ENCODE data around the gene PDCD10. TPM values are rescaled to one million over a fixed set of nuclear protein-coding genes. Genes with fewer than 3 reads are reported as not detected.

PDCD10 gene
- polyA plus RNA-seq, 3 donors: 31.7 to 61.8 (median 61.5) TPM

GRCh38 chr3:167649746-167650145 lies 84.9 kb downstream of the PDCD10 start:
- no peak for TF ChIP-seq CTCF (IDR thresholded peaks at IDR 0.05)
- Histone ChIP-seq H2AFZ (ENCODE audit: insufficient read depth, low read depth, low read length, poor library complexity, severe bottlenecking) (peak overlapping the region; percentile 52), H3K27ac (ENCODE audit: low read depth in 1 of 2, low read length in 2 of 2) (peak overlapping the region in 1 of 2 donors; percentile 61), H3K4me2 (replicated peaks; ENCODE audit: extremely low read depth, low read length, poor library complexity, severe bottlenecking) (peak overlapping the region; percentile 73), H3K9ac (ENCODE audit: insufficient read depth, low read length, poor library complexity, severe bottlenecking) (no peak overlapping the region), H3K79me2 (ENCODE audit: insufficient read depth, low read length) (peaks cover 17% of the 10 kb centered on the region), H3K4me1 (ENCODE audit: control insufficient read depth in 1 of 2, insufficient read depth in 2 of 2, low read length in 2 of 2) (peaks cover 32 to 41% of the 10 kb centered on the region in 2 donors), H3K36me3 (replicated peaks in 1 of 2; ENCODE audit: control insufficient read depth in 1 of 2, insufficient read depth in 2 of 2, low read length in 2 of 2) (peaks cover 0 to 3% of the 10 kb centered on the region in 2 donors), H3K27me3 (ENCODE audit: control insufficient read depth in 2 of 2, insufficient read depth in 2 of 2, low read length in 2 of 2) (no peaks in the 10 kb centered on the region), H3K9me3 (replicated peaks in 1 of 2; ENCODE audit: control insufficient read depth in 1 of 2, insufficient read depth in 1 of 2, low read length in 2 of 2) (peaks cover 0 to 3% of the 10 kb centered on the region in 2 donors), H3K4me3 (replicated peaks in 1 of 3; ENCODE audit: low read depth in 2 of 3, low read length in 3 of 3) (no peak overlapping the region), H4K20me1 (ENCODE audit: insufficient read depth, low read length) (no peaks in the 10 kb centered on the region)
- Mint-ChIP-seq H3K36me3 (peaks cover 10 to 13% of the 10 kb centered on the region in 2 donors), H3K4me1 (peaks cover 42% of the 10 kb centered on the region), H3K27ac (peak overlapping the region in 2 of 7 donors; percentile 23 to 63), H3K27me3 (ENCODE audit: low read depth in 3 of 3) (no peaks in the 10 kb centered on the region), H3K4me3 (no peak overlapping the region), H3K9me3 (peaks cover 5 to 14% (median 12%) of the 10 kb centered on the region in 7 donors)
- intact Hi-C loops (cut with micrococcal nuclease): no loop called here
- 80% methylated on average over 1 of the region's 1 CpG for WGBS (ENCODE audit: insufficient coverage)
- no peak for DNase-seq

GRCh38 chr3:167644611-167645010 lies 90.1 kb downstream of the PDCD10 start:
- Histone ChIP-seq H3K27me3 (ENCODE audit: control insufficient read depth in 2 of 2, insufficient read depth in 2 of 2, low read length in 2 of 2) (no peaks in the 10 kb centered on the region), H3K4me2 (replicated peaks; ENCODE audit: extremely low read depth, low read length, poor library complexity, severe bottlenecking) (no peak overlapping the region), H3K36me3 (replicated peaks in 1 of 2; ENCODE audit: control insufficient read depth in 1 of 2, insufficient read depth in 2 of 2, low read length in 2 of 2) (peaks cover 0 to 3% of the 10 kb centered on the region in 2 donors), H3K9ac (ENCODE audit: insufficient read depth, low read length, poor library complexity, severe bottlenecking) (no peak overlapping the region), H3K9me3 (replicated peaks in 1 of 2; ENCODE audit: control insufficient read depth in 1 of 2, insufficient read depth in 1 of 2, low read length in 2 of 2) (peaks cover 0 to 3% of the 10 kb centered on the region in 2 donors), H3K4me3 (replicated peaks in 1 of 3; ENCODE audit: low read depth in 2 of 3, low read length in 3 of 3) (no peak overlapping the region), H3K27ac (ENCODE audit: low read depth in 1 of 2, low read length in 2 of 2) (no peak overlapping the region), H3K79me2 (ENCODE audit: insufficient read depth, low read length) (no peaks in the 10 kb centered on the region), H2AFZ (ENCODE audit: insufficient read depth, low read depth, low read length, poor library complexity, severe bottlenecking) (no peak overlapping the region), H4K20me1 (ENCODE audit: insufficient read depth, low read length) (no peaks in the 10 kb centered on the region), H3K4me1 (ENCODE audit: control insufficient read depth in 1 of 2, insufficient read depth in 2 of 2, low read length in 2 of 2) (peaks cover under 1% of the 10 kb centered on the region in 2 donors)
- no CpG with 5 or more reads among the region's 1 CpG for whole genome bisulfite sequencing (ENCODE audit: insufficient coverage)
- TF ChIP-seq CTCF (IDR thresholded peaks at IDR 0.05): no peak
- H3K4me1 Mint-ChIP-seq: no peaks in the 10 kb centered on the region
- no peaks in the 10 kb centered on the region for H3K27me3 Mint-ChIP-seq (ENCODE audit: low read depth in 3 of 3)
- intact Hi-C loops (cut with micrococcal nuclease): no loop called here
- peaks cover 17 to 21% of the 10 kb centered on the region in 2 donors for H3K36me3 Mint-ChIP-seq
- no peak overlapping the region for H3K27ac Mint-ChIP-seq
- no peak for DNase-seq
- H3K9me3 Mint-ChIP-seq: peaks cover 9 to 19% (median 12%) of the 10 kb centered on the region in 7 donors
- no peak overlapping the region for H3K4me3 Mint-ChIP-seq

Small RNAs within 50 kb of the gene (small RNA-seq; reads per million reads assigned to genes)
- gene HMGN1P8 (ENCODE audit: insufficient read length, low read depth): not detected

Other genes starting within 250 kb of the PDCD10 start
- gene WDR49, start 81.0 kb downstream of the PDCD10 start, polyA plus RNA-seq: 1 to 10 TPM; 1.1 to 5.0 (median 4.2) TPM
- 1 to 10 TPM in 1 of 3 donors, under 1 TPM in 2; 0.12 to 1.6 (median 0.27) TPM for gene SERPINI1, start 829 bp upstream of the PDCD10 start, polyA plus RNA-seq

Data from CD14-positive monocyte (primary cell).